ENCODE measurements around the gene EIF4EBP3. TPM values are rescaled to one million over a fixed set of nuclear protein-coding genes. Genes with fewer than 3 reads are reported as not detected.

Gene EIF4EBP3
- polyA plus RNA-seq, 1 donor = 14.7 TPM

DNA sequence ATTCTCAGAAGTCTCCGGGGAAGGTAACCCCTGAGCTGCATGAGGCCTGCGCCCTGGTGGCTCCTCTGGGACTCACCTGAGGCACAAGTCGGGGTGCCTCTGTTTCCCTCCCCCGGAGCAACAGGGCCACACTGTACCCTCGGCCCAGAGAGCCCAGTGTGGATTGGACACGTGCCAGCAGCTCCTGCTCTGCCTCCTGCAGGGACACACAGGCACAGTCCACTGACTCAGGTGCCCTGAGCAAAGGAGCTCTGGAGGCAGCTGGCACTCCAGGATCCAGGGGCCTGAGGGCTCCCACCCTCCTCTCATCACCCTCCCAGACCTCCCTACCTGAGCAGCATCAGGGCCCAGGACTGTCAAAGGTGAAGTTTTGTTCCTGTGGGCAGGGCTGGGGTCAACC lies 46.7 kb downstream of the EIF4EBP3 start:
- H3K27ac ChIP-seq (ENCODE audit: low read length) = no peak overlapping the region
- DNase-seq = no peak
- H3K27me3 ChIP-seq (ENCODE audit: control insufficient read depth, insufficient read depth, low read length) = peaks cover 2% of the 10 kb centered on the region
- no peaks in the 10 kb centered on the region for H3K9me3 ChIP-seq (ENCODE audit: control insufficient read depth, low read depth, low read length)
- no peaks in the 10 kb centered on the region for H3K4me1 ChIP-seq (ENCODE audit: control insufficient read depth, insufficient read depth, low read length)
- H3K36me3 ChIP-seq (ENCODE audit: control insufficient read depth, insufficient read depth, low read length) = no peaks in the 10 kb centered on the region
- no peak overlapping the region for H3K4me3 ChIP-seq (ENCODE audit: low read length)
- WGBS (ENCODE audit: insufficient coverage, low lambda C conversion rate) = no CpG with 5 or more reads among the region's 6 CpGs

DNA sequence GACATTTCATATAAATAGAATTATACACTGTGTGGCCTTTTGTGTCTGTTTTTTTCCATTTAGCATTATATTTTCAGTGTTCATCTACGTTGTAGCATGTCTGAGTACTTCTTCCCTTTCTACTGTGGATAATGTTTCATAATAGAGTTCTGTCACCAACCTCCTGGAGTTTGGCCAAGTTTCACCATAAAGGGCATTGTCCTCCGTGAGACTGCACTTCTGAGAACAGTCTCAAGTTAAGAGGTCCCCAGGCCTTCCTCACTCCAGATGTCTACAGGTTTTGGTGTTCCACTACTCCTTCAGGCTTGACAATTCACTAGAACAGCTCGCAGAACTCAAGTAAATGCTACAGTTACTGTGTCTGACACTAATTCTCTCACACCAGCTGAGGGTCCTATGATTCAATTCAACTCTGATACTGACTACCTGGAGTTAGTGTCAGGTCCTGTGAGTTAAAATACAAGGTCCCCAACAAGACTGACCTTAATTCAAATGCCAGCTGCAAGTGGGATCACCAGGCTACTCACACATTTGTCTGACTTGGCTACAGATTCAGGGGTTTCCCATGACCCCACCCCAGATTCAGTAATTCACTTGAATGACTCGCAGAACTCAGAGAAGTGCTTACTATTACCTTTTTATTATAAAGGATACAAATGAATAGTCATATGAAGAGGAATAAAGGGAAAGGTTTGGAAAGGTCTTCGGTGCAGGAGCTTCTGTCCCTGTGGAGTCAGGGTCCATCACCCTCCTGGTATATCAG lies 48.3 kb downstream of the EIF4EBP3 start:
- DNase-seq = peak; percentile 40 to 61

DNA sequence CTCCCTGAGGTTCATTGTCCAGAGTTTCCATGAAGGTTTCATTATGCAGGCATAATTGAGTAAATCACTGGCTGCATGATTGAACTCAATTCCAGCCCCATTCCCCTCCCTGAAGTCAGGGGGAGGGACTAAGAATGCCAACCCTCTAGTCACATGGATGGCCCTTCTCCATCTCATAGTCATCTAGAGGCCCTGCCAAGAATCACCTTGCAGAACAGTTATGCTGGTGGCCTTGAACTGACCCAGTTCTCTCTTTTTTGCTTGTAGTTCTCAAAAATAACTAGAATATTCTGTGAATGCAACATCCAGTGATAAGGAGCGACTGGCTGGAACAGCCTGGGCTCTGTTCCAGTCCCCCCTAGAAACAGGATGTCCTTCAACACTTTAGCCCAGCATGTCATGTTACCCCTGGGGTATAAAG lies 48.9 kb downstream of the EIF4EBP3 start:
- no peak for DNase-seq
- Histone ChIP-seq H3K36me3 (ENCODE audit: control insufficient read depth, insufficient read depth, low read length) (no peaks in the 10 kb centered on the region), H3K27me3 (ENCODE audit: control insufficient read depth, insufficient read depth, low read length) (no peaks in the 10 kb centered on the region), H3K4me3 (ENCODE audit: low read length) (no peak overlapping the region), H3K9me3 (ENCODE audit: control insufficient read depth, low read depth, low read length) (no peaks in the 10 kb centered on the region), H3K27ac (ENCODE audit: low read length) (no peak overlapping the region), H3K4me1 (ENCODE audit: control insufficient read depth, insufficient read depth, low read length) (no peaks in the 10 kb centered on the region)
- no CpG with 5 or more reads among the region's 1 CpG for WGBS (ENCODE audit: insufficient coverage, low lambda C conversion rate)

More for the DNA sequence above, 48.3 kb downstream of the EIF4EBP3 start:
- no peaks in the 10 kb centered on the region for H3K9me3 ChIP-seq (ENCODE audit: control insufficient read depth, low read depth, low read length)
- WGBS (ENCODE audit: insufficient coverage, low lambda C conversion rate) = 80% methylated on average over 1 of the region's 5 CpGs
- no peak overlapping the region for H3K4me3 ChIP-seq (ENCODE audit: low read length)
- no peaks in the 10 kb centered on the region for H3K36me3 ChIP-seq (ENCODE audit: control insufficient read depth, insufficient read depth, low read length)
- H3K27ac ChIP-seq (ENCODE audit: low read length) = no peak overlapping the region
- H3K4me1 ChIP-seq (ENCODE audit: control insufficient read depth, insufficient read depth, low read length) = no peaks in the 10 kb centered on the region
- no peaks in the 10 kb centered on the region for H3K27me3 ChIP-seq (ENCODE audit: control insufficient read depth, insufficient read depth, low read length)

DNA sequence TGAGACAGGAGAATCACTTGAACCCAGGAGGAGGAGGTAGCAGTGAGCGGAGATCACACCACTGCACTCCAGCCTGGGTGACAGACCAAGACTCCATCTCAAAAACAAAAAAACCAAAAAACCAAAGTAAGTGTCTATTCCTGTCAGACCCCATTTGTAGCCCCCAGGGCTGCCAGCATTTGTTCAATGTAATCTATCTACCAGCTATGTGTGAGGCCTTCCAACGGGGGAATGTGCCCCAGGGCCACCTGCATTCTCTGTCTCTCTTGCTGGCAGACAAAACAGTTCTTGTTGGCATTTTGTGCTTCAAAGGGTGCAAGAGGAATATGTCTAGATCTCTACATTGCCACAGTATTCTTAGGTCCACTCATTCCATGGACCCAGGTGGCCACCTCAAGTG lies 51.4 kb downstream of the EIF4EBP3 start:
- H3K27ac ChIP-seq (ENCODE audit: low read length) = no peak overlapping the region
- H3K9me3 ChIP-seq (ENCODE audit: control insufficient read depth, low read depth, low read length) = no peaks in the 10 kb centered on the region
- no peaks in the 10 kb centered on the region for H3K4me1 ChIP-seq (ENCODE audit: control insufficient read depth, insufficient read depth, low read length)
- H3K27me3 ChIP-seq (ENCODE audit: control insufficient read depth, insufficient read depth, low read length) = no peaks in the 10 kb centered on the region
- H3K4me3 ChIP-seq (ENCODE audit: low read length) = no peak overlapping the region
- WGBS (ENCODE audit: insufficient coverage, low lambda C conversion rate) = no CpG with 5 or more reads among the region's 2 CpGs
- H3K36me3 ChIP-seq (ENCODE audit: control insufficient read depth, insufficient read depth, low read length) = no peaks in the 10 kb centered on the region
- DNase-seq = no peak

Other genes starting within 250 kb of the EIF4EBP3 start
- 57.7 TPM for gene PFDN1, start 244.6 kb upstream of the EIF4EBP3 start, polyA plus RNA-seq
- gene HBEGF, start 201.1 kb upstream of the EIF4EBP3 start, polyA plus RNA-seq = 4.7 TPM
- gene SLC4A9, start 187.5 kb upstream of the EIF4EBP3 start, polyA plus RNA-seq = 0.22 TPM
- gene ANKHD1, start 145.8 kb upstream of the EIF4EBP3 start, polyA plus RNA-seq = 131 TPM
- gene SRA1, start 9.8 kb downstream of the EIF4EBP3 start, polyA plus RNA-seq = 21.7 TPM
- 27.2 TPM for gene APBB3, start 16.9 kb downstream of the EIF4EBP3 start, polyA plus RNA-seq
- gene SLC35A4, start 17.2 kb downstream of the EIF4EBP3 start, polyA plus RNA-seq = 62.5 TPM
- 13.2 TPM for gene CD14, start 85.5 kb downstream of the EIF4EBP3 start, polyA plus RNA-seq
- 15.3 TPM for gene TMCO6, start 91.8 kb downstream of the EIF4EBP3 start, polyA plus RNA-seq
- gene NDUFA2, start 100.0 kb downstream of the EIF4EBP3 start, polyA plus RNA-seq = 77.8 TPM
- 104 TPM for gene IK, start 100.2 kb downstream of the EIF4EBP3 start, polyA plus RNA-seq
- 19.9 TPM for gene WDR55, start 117.2 kb downstream of the EIF4EBP3 start, polyA plus RNA-seq
- 0.22 TPM for gene DND1, start 125.9 kb downstream of the EIF4EBP3 start, polyA plus RNA-seq
- gene HARS1, start 143.7 kb downstream of the EIF4EBP3 start, polyA plus RNA-seq = 55.4 TPM
- 39.2 TPM for gene HARS2, start 143.8 kb downstream of the EIF4EBP3 start, polyA plus RNA-seq
- 78.7 TPM for gene ZMAT2, start 152.8 kb downstream of the EIF4EBP3 start, polyA plus RNA-seq
- 0.55 TPM for gene PCDHA1, start 238.5 kb downstream of the EIF4EBP3 start, polyA plus RNA-seq
- 0.81 TPM for gene PCDHA2, start 247.2 kb downstream of the EIF4EBP3 start, polyA plus RNA-seq

Data from large intestine (tissue), 3 donors.